B cell (primary cell): ENCODE data around the gene GALNT11. TPM values are rescaled to one million over a fixed set of nuclear protein-coding genes. Genes with fewer than 3 reads are reported as not detected.

Source experiments
- ATAC-seq: fragments of 200-7000 bp; cut with Tn5 transposase; one replicate; pipeline ENCODE4 v1.10.0; 2021; ENCODE audit warnings: low read depth, mild to moderate bottlenecking, moderate number of reproducible peaks, moderate library complexity
- CTCF ChIA-PET: fragments of 350-600 bp; sonication (Branson Sonifier 250); formaldehyde crosslinking; loops from one replicate; lab custom pipeline; 2021; ENCODE audit warnings: antibody characterized with exemption, inconsistent platforms; lab: Charles Lee
- POLR2A ChIA-PET: fragments of 350-600 bp; sonication (Branson Sonifier 250); formaldehyde crosslinking; loops from one replicate; lab custom pipeline; 2021; ENCODE audit warnings: antibody characterized with exemption; lab: Charles Lee
- DNase-seq: peaks from one replicate; pipeline ENCODE4 v3.0.0; 2013
- H2AFZ ChIP-seq: 2 replicates; pipeline ENCODE4 v1.6.1; 2012; ENCODE audit warnings: mild to moderate bottlenecking, low read depth, low read length; ENCODE audit not compliant: insufficient read depth, poor library complexity, severe bottlenecking
- H3K27ac ChIP-seq, 2 donors: 1 replicate in 1 of 2; 2 replicates in 1 of 2; pipeline ENCODE4 v1.5.1; 2012 to 2013; ENCODE audit warnings: low read length in 2 of 2, mild to moderate bottlenecking in 2 of 2, moderate library complexity in 1 of 2
- H3K27me3 ChIP-seq, 4 experiments: fragments of 200-600 bp in 1 of 4; sonication (generic) in 1 of 4; replicated peaks in 1 of 4; 1 replicate in 2 of 4; 2 replicates in 2 of 4; pipeline versions ENCODE4 v1.6.1 to v1.7.0; 2013 to 2016; ENCODE audit warnings: low read length in 3 of 4, mild to moderate bottlenecking in 2 of 4, mixed read lengths in 1 of 4, moderate library complexity in 1 of 4; ENCODE audit not compliant: insufficient read depth in 4 of 4, control insufficient read depth in 3 of 4; ENCODE audit errors: control extremely low read depth in 1 of 4
- H3K36me3 ChIP-seq, 2 experiments: replicated peaks in 1 of 2; 1 replicate in 1 of 2; 2 replicates in 1 of 2; pipeline versions ENCODE4 v1.6.1 to v1.7.1; 2013; ENCODE audit warnings: low read length in 1 of 2; ENCODE audit not compliant: insufficient read depth in 2 of 2, control insufficient read depth in 1 of 2; ENCODE audit errors: control extremely low read depth in 1 of 2, extremely low read depth in 1 of 2
- H3K4me1 ChIP-seq, 2 donors: fragments of 200-600 bp in 1 of 2; sonication (generic) in 1 of 2; 1 replicate in 1 of 2; 2 replicates in 1 of 2; pipeline versions ENCODE4 v1.5.1 to v1.6.1; 2013 to 2017; ENCODE audit warnings: low read length in 2 of 2; ENCODE audit not compliant: control insufficient read depth in 2 of 2, insufficient read depth in 2 of 2
- H3K4me2 ChIP-seq: replicated peaks from 2 replicates; pipeline ENCODE3; 2012; ENCODE audit warnings: mild to moderate bottlenecking, low read depth, low read length; ENCODE audit not compliant: poor library complexity, severe bottlenecking
- H3K4me3 ChIP-seq, 5 experiments: fragments of 200-600 bp in 1 of 5; sonication (generic) in 1 of 5; 1 replicate in 3 of 5; 2 replicates in 2 of 5; pipeline versions ENCODE4 v1.5.1 to v1.7.0; 2011 to 2016; ENCODE audit warnings: low read length in 4 of 5, mild to moderate bottlenecking in 4 of 5, low read depth in 2 of 5, control low read depth in 1 of 5, moderate library complexity in 1 of 5; ENCODE audit not compliant: insufficient read depth in 1 of 5; ENCODE audit errors: control extremely low read depth in 1 of 5, extremely low read depth in 1 of 5
- H3K79me2 ChIP-seq: fragments of 200-600 bp; sonication (generic); one replicate; pipeline ENCODE4 v1.6.0; 2016; ENCODE audit warnings: low read length; ENCODE audit not compliant: control insufficient read depth, insufficient read depth
- H3K9ac ChIP-seq: fragments of 200-600 bp; sonication (generic); 2 replicates; pipeline ENCODE4 v1.6.1; 2017; ENCODE audit warnings: mild to moderate bottlenecking, low read length, moderate library complexity
- H3K9me3 ChIP-seq, 3 donors: one replicate each; pipeline versions ENCODE4 v1.6.1 to v1.7.1; 2013; ENCODE audit warnings: low read length in 2 of 3; ENCODE audit not compliant: control insufficient read depth in 2 of 3, insufficient read depth in 1 of 3; ENCODE audit errors: control extremely low read depth in 1 of 3
- H4K20me1 ChIP-seq: 2 replicates; pipeline ENCODE4 v1.6.0; 2012; ENCODE audit warnings: mild to moderate bottlenecking, low read length; ENCODE audit not compliant: insufficient read depth, control insufficient read depth, poor library complexity, severe bottlenecking
- H3K27ac Mint-ChIP-seq: one replicate; pipeline ENCODE4 v1.8.0; 2021; ENCODE audit warnings: mixed read lengths
- H3K27me3 Mint-ChIP-seq: one replicate; pipeline ENCODE4 v1.8.0; 2021; ENCODE audit warnings: mixed read lengths
- H3K4me1 Mint-ChIP-seq: one replicate; pipeline ENCODE4 v1.8.0; 2021; ENCODE audit warnings: mixed read lengths
- H3K4me3 Mint-ChIP-seq: one replicate; pipeline ENCODE4 v1.8.0; 2021; ENCODE audit warnings: mixed read lengths
- H3K9me3 Mint-ChIP-seq: one replicate; pipeline ENCODE4 v1.8.0; 2022; ENCODE audit warnings: mixed read lengths; ENCODE audit not compliant: insufficient read depth
- EZH2 ChIP-seq: IDR thresholded peaks from 2 replicates; pipeline ENCODE4 v1.6.1; 2012; ENCODE audit warnings: borderline replicate concordance, low read depth, mild to moderate bottlenecking, moderate library complexity, low read length; ENCODE audit not compliant: insufficient read depth, poor library complexity, severe bottlenecking
- WGBS: methylation state at CpG from one replicate; pipeline ENCODE4 v1.1.5; 2013; ENCODE audit warnings: missing lambda C conversion rate; ENCODE audit not compliant: insufficient coverage; 5-methylcytosine and 5-hydroxymethylcytosine counted together
- intact Hi-C: fragments of 100-400 bp; cut with micrococcal nuclease; formaldehyde crosslinking; loops from one replicate; pipeline ENCODE4 v1.10.0; 2022
- polyA plus RNA-seq: library from polyadenylated mRNA; depleted of rRNA; stranded (reverse); fragments of >200 nt; gene quantifications from 2 replicates; pipeline ENCODE4 v1.2.3, GENCODE V29; 2012
- total RNA-seq, 2 donors: library from RNA; stranded (reverse); fragments of 120-200 nt in 1 of 2; gene quantifications; 1 replicate in 1 of 2; 2 replicates in 1 of 2; pipeline versions ENCODE4 v1.2.3 to v1.2.4, GENCODE V29; 2013 to 2022
- TF ChIP-seq, protein P1 (sequence below): fragments of 200-600 bp; IDR thresholded peaks from one replicate; pipeline ENCODE4 v1.8.0; 2022; ENCODE audit warnings: antibody characterized with exemption, mild to moderate bottlenecking

The GALNT11 gene
- total and polyA plus RNA-seq, 2 donors (not counting 1 experiment from before 2014, with no cell fraction given): 13.8 to 14.5 TPM

DNA sequence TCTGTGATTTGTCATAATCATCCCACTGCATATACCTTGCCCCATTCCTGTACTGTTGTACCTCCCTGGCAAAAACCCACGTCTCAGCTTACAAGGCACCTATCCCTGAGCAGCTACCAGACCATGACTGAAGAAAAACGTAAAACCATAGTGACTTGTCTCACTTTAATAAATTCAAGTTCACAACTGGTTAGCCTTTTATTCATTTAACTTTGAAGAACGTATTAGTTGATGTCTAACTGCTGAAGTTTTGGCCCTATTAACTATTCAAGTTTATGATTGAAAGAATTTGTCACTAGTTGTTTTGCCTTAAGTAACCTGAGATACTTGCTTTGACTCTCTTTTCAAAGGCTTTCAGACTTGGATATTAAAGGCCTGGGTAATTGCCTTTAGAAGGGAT lies 59.7 kb downstream of the GALNT11 start:
- Mint-ChIP-seq H3K4me1 (no peaks in the 10 kb centered on the region), H3K27ac (no peak overlapping the region), H3K9me3 (peaks cover 5% of the 10 kb centered on the region), H3K4me3 (no peak overlapping the region), H3K27me3 (no peaks in the 10 kb centered on the region)
- no peak overlapping the region for H3K4me2 ChIP-seq
- no peaks in the 10 kb centered on the region for H3K27me3 ChIP-seq
- no peak for DNase-seq
- no peaks in the 10 kb centered on the region for H3K4me1 ChIP-seq
- no peak overlapping the region for H3K4me3 ChIP-seq
- no peaks in the 10 kb centered on the region for H3K36me3 ChIP-seq
- TF ChIP-seq, protein P1, sequence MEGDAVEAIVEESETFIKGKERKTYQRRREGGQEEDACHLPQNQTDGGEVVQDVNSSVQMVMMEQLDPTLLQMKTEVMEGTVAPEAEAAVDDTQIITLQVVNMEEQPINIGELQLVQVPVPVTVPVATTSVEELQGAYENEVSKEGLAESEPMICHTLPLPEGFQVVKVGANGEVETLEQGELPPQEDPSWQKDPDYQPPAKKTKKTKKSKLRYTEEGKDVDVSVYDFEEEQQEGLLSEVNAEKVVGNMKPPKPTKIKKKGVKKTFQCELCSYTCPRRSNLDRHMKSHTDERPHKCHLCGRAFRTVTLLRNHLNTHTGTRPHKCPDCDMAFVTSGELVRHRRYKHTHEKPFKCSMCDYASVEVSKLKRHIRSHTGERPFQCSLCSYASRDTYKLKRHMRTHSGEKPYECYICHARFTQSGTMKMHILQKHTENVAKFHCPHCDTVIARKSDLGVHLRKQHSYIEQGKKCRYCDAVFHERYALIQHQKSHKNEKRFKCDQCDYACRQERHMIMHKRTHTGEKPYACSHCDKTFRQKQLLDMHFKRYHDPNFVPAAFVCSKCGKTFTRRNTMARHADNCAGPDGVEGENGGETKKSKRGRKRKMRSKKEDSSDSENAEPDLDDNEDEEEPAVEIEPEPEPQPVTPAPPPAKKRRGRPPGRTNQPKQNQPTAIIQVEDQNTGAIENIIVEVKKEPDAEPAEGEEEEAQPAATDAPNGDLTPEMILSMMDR: no peak
- TF ChIP-seq EZH2: no peak
- peaks cover 2 to 7% (median 7%) of the 10 kb centered on the region in 3 donors for H3K9me3 ChIP-seq
- no peak for ATAC-seq
- intact Hi-C loops: no loop called here
- CTCF ChIA-PET: interaction anchor here (0.8 kb wide), 1 partner anchor 9 kb away, joined by 3 read pairs; no protein-coding TSS in a partner anchor
- peaks cover 5% of the 10 kb centered on the region for H3K79me2 ChIP-seq
- 100% methylated on average over 1 of the region's 3 CpGs for WGBS
- no peak overlapping the region for H3K9ac ChIP-seq
- POLR2A ChIA-PET: no interaction called here
- no peaks in the 10 kb centered on the region for H4K20me1 ChIP-seq
- no peak overlapping the region for H3K27ac ChIP-seq
- no peak overlapping the region for H2AFZ ChIP-seq

DNA sequence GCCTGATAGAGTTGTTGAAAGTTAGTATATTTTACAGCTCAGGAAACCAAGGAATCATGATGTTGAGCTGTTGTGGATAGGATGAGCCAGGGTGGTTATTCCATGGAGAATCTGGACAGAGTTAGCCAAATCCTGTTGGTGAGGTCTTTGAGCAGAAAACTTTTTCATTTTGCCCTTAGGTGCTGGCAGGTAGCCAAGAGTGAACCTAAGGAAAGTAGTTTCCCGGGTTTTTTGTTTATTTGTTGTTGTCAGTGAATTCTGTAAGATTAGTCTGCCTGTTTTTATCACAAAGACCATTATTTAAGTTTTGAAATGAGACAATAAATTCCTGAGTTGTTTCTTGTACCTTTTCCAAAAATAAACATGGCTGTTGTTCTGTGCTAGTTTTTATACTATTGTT lies 61.0 kb downstream of the GALNT11 start:
- Mint-ChIP-seq H3K9me3 (peaks cover 4% of the 10 kb centered on the region), H3K4me1 (no peaks in the 10 kb centered on the region), H3K27ac (no peak overlapping the region), H3K4me3 (no peak overlapping the region), H3K27me3 (no peaks in the 10 kb centered on the region)
- Histone ChIP-seq H3K4me3 (no peak overlapping the region), H4K20me1 (no peaks in the 10 kb centered on the region), H3K27me3 (no peaks in the 10 kb centered on the region), H3K4me1 (no peaks in the 10 kb centered on the region), H3K9me3 (peaks cover 2 to 7% (median 7%) of the 10 kb centered on the region in 3 donors), H3K79me2 (peaks cover 6% of the 10 kb centered on the region), H3K36me3 (no peaks in the 10 kb centered on the region), H3K9ac (no peak overlapping the region), H3K27ac (no peak overlapping the region), H2AFZ (no peak overlapping the region), H3K4me2 (no peak overlapping the region)
- CTCF ChIA-PET: no interaction called here
- DNase-seq (no peak), ATAC-seq (no peak)
- WGBS: no CpG with 5 or more reads among the region's 1 CpG
- TF ChIP-seq, protein P1: no peak
- no peak for TF ChIP-seq EZH2
- intact Hi-C loops: no loop called here
- POLR2A ChIA-PET: interaction anchor here (0.6 kb wide), 1 partner anchor 15 kb away, joined by 5 read pairs; no protein-coding TSS in a partner anchor
